SIG-M5 (cell line): Measurements from ENCODE around the gene USF1.
"Not testable (repeated sequence)": the region's sequence is repeated elsewhere in the genome, so short reads cannot be mapped to it uniquely, and the experiment has no call there.

Experiments
- DNase-seq: peaks from one replicate; lab custom pipeline; 2025; lab: John Stamatoyannopoulos, UW

Gene USF1

DNA sequence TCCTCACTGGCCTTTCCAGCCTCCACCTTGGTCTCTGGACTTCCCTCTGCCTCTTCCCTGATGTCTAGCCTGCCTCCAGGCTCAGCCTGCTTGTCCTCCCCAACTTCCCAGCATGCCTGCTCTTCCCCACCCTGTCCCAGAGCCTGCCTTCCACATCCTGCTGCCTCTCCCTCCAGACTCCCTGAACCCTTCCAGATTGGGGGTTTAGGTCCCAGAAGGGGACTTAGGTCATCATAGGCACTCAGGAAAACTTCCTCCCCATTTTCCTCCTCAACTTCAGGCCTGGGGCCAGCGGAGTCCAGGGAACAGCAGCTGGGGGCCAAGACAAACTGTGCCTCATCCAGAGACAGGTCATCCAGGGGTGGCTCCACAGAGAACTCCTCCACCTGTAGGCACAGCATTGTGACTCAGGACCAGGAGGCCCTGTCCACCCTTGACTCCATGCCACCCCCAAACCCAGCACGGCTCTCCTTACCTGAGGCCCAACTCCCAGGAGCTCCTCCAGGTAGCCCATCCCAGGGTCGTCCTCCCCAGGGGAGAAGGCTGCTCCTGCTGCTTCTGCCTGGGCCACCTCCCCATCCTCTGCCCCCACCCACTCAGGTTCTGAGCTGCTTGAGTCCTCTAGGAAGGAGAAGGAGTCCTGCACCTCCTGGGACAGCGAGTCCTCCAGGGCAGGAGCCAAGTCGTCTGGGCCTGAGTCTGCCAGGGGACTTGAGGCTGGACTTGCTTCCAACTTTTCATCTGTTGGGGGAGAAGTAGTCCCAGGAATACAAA, 3.4 kb upstream of the USF1 start:
- no peak for DNase-seq

DNA sequence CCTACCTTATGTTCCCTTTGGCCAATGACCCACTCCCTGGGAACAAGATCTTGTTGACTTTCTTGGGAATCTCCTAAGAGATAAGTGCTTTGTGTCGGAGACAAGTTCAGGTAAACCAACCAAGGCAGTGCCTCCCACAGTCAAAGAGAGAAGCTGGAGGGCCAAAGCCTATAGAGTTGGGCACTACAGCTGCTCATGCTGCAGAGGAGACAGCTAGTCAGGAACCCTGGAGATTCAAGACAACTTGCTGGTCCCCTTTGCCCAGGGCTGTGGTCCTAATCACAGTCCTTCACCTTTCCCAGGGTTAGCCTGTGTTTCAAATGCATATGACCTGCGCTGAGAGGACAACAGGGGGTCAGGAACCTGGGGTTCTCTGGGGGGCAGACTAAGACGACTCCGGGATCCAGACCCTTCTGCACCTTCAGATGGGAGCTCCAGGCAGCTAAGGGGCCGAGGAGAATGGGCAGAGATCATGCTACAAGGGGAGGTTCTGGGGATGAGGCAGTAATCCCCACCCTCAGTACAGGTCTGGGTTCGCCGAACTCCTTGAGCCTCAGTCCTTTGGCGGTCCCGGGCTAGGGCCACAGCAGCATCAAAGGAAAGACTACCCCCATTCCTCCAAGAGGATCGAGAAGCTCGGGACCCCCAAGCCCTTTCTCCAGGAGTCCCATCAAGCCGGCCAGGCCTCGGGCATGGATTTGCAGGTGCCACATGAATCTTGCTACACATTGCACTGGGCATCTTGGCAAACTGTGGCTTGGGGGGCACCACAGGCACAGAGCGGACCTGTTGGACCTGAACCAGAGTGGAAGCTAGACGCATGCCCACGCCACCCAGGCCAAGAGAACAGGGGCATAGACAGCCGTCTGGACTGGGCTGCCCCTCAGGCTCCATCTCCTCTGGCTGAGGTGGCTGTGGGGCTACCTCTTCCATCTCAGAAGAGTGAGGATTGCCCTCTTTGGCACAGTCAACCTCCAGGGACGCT, 2.0 kb upstream of the USF1 start:
- no peak for DNase-seq

DNA sequence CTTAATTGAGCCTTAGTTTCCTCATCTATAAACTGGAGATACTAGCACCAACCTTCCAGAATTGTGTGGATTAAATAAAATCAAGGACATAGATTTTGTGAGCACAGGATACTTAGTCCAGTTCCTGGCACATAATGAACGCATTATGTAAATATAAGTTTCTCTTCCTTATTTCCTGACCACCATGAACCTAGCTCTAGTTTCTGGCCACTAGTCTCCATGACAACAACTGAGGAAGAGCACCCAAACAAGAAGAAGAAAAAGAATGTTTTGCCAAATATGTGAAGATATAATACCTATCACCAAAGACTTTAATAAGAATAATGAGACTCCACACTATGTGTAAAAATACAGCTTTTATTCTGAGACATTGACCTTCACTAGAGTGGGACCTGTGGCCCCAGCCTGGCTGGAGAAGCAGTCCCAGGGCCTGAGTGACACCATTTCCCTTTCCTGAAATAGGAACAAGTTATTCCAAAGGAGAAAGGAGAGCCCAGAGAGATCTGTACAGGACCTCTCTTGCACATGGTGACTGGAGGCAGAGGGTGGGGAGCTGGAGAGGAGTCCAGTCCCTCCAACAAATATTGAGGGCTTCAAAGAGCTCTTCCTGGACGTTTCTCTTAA, 940 bp upstream of the USF1 start:
- DNase-seq = peak; percentile 71

DNA sequence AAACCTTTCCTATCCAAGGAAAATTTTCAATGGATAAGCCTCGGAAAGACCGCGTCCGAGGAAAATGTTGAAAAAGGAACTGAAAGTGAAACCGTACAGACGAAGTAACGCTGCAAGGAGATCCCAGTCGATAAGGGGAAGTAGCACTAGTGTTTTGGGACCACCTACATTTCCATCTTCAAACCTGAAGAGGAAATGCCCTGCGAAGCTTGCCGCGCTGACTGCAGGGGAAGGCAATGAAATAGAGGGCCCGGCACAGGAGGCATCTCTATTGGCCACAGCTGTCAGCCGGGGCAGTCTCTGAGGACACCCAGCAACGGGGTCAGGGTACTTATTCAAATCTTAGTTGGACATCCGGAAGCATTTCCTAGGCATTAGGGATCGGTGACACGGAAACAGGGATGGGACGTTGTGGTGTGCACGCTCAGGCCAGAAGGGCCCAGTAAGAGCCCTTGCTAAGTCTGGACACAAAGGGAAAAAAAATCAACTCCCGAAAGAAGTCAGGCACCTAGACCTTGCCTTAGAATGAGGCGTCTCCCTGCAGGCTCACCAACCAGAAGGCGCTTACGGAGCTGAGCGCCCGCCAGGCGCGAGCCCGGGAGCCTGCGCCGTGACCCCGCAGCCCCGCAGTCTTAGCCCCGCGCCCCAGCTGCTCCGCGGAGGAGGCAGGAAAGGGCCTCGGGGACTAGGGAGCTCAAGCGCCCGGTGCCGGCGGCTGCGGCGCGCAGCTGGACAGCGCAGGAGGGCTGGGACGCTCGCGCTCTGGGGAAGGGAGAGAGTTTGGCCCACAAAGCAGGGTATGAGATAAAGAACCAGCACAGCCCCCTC, 655 bp downstream of the USF1 start:
- DNase-seq = peak; percentile 98

DNA sequence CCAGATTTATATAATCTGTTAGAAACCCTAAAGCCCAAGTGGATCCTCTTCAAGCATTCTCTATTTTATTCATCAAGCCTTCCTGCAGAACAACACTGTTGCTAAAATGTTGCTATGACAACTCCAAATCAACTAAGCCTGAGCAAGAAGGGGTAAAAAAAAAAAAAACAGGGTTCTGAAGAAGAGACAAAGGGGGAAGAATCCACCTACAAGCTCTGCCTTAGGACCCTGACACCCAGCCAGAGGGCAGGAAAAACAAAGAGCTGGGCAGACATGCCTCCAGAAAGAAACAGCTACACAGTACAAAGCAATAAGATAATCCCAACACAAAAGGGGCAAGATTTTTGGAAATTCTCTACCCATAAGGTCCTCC, 1.3 kb downstream of the USF1 start:
- DNase-seq = no peak

DNA sequence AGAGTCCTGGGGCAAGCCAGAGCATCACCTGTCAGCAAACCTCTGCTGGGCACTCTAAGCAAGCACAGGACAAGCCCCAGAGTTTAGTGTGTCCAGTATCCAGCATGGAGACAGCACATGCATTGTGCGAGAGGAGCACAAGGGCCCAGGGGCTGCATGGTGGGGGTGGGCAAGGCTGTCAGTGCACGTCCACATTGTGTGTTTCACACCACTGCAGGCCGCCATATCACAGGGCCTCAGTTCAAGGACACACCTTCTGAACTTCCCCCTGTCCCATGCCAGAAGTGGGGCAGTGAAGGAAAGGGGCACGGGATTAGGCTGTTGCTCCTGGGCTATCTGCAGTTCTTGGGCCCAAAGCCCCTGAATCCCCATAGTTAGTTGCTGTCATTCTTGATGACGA, 6.2 kb downstream of the USF1 start:
- no peak for DNase-seq

DNA sequence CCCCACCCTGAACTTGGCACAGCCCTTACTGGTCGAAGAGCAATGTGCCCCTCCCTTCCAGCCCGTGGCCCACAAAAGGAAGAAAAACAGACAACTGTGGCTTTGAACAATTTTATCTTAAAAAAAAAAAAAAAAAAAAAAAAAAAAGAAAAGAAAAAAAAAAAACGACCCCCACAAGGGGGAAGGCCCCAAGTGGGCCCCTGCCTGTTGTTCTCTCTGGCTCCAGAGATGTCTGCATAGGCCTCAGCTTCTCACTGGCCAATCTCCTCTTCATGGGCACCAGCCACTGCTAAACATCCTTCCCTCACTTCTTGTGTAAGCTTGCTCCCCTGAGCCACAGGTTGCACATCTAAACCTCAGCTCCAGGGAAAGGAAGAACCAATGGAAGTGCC, 6.6 kb downstream of the USF1 start:
- no peak for DNase-seq

DNA sequence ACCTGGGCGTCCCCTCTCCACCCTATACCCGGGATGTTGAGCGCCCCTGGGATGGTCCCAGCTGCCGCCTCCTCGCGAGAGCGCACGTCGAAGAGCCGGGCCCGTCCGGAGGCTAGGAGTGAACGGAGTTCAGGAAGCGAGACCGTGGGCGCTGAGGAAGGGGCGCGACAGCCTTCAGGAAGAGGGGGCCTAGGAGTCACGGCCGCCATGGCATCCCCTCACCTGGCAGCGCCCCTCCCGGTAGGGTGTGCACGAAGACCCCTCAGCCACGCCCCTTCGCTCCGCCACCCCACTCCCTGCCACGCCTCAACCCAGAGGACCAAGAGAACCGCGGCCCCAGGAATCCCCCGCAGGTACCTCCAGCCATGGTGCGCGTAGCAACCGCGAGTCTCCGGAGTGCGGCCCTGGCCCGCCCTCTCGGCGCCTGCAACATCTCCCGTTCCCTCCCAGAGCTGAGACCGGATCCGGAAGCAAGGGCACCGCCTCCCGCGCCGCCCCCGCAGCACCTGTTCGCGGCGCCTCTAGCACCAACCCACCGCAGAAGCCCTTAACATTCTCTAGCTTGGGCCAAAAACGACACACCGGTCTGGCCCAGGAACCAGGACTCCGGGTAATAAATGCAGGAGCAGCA, 7.1 kb downstream of the USF1 start, which contains the start of gene TSTD1:
TSS of gene TSTD1 (minus strand) at position 442 of the 631 bp plus-strand sequence. CDS start at position 367, 75 bp downstream.
- DNase-seq = no peak

DNA sequence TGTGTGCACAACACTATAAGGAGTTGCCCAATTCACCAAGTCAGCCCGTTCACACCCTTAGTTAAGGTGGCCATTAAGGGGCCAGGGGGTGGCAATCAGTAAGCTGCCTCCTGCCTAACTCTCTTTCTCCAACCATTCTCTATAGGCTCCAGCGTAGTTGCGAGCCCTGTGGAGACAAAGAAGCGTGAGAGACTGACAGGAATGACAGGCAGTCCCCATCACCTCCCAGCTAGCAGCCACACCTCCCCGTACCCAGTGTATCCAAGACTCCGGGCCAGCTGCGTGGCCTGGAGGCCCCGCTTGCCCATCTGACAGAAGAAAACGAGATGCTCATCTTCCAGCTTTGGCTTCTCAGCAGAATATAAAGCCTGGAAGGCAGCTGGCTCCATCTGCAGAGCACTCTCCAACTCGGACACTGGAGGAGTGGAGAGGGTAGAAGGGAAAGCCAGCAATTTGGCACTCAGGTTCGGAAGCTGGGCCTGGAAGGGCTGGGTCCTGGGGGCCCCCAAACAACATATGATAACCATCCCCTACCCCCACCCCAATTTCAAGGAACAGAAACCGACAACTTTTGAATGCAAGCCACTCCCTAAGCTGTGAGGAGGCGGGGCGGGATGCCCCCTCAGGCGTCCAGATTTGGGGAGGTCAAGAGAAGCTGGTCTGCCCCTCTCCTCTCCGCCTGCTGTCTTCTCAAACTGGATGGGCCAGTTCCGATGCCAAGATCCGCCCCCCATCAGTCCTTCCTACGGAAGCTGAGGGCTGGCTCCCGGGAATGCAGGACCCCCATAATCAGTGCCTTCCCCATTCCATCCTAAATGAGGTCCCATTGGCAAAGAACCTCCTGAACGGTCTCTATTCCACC, 7.9 kb downstream of the USF1 start:
- no peak for DNase-seq

DNA sequence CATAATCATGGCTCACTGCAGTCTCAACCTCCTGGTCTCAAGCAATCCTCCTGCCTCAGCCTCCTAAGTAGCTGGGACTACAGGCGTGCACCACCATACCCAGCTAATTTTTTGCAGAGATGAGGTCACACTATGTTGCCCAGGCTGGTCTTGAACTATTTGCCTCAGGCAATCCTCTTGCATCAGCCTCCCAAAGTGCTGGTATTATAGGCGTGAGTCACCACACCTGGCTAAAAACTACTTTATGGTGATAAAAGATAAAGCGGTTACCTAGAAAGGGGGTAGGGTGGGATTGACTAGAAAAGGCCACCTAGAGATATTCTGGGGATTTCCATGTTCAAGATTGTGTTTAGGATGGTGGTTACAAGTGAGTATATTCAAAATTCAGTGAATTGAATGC, 12.0 kb downstream of the USF1 start:
- DNase-seq = no peak

DNA sequence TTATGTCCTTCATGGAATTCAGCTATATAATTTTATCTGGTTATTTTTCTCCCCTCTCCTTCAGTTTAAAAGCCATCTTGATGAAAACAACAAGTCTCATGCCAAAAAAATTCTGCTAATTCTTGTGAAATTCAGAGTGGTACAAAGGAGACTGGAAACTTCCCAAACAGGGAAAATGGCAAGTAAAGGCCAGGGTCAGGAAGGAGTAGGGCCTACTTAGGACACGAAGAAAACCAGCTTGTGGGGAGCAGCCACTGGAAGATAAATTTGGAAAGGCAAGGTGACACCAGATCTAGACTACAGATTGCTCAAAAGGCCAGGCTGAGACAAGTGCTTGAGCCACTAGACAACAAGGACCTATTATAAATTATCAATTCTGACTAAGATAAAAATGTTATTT, 13.4 kb downstream of the USF1 start:
- no peak for DNase-seq

DNA sequence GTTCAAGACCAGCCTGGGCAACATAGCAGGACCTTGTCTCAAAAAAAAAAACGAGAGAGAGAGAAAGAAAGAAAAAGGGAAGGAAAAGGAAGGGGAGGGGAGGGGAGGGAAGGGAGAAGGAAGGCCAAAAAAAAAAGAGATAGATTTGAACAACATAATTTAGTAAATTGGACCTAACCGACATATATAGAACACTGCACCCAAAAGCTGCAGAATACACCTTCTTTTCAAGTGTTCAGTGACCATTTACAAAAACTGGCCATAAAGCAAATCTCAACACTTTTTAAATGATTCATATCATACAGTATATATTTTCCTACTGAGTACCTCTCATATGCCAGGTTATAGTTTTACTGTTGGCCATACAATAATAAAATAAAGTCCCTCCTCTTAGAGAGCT, 13.9 kb downstream of the USF1 start:
- DNase-seq = no peak

DNA sequence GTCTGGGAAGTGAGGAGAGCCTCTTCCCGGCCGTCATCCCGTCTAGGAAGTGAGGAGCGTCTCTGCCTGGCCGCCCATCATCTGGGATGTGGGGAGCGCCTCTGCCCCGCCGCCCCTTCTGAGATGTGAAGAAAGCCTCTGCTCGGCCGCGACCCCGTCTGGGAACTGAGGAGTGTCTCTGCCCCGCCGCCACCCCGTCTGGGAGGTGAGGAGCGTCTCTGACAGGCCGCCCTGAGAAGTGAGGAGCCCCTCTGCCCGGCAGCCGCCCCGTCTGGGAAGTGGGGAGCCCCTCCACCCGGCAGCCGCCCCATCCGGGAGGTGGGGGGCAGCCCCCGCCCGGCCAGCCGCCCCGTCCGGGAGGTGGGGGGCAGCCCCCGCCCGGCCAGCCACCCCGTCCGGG, 16.3 kb downstream of the USF1 start:
- DNase-seq = not testable (repeated sequence)

DNA sequence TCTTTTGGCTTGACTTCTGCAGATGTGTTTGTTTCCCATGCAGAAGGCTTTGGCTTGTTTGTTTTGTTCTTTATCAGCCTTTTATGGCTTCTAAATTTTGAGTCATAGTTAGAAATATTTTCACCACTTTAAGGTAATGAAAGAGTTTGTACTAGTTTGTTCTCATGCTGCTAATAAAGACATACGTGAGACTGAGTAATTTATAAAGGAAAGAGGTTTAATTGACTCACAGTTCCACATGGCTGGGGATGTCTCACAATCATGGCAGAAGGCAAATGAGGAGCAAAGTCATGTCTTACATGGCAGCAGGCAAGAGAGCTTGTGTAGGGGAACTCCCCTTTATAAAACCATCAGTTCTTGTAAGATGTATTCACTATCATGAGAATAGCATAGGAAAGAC, 18.8 kb downstream of the USF1 start:
- not testable (repeated sequence) for DNase-seq

DNA sequence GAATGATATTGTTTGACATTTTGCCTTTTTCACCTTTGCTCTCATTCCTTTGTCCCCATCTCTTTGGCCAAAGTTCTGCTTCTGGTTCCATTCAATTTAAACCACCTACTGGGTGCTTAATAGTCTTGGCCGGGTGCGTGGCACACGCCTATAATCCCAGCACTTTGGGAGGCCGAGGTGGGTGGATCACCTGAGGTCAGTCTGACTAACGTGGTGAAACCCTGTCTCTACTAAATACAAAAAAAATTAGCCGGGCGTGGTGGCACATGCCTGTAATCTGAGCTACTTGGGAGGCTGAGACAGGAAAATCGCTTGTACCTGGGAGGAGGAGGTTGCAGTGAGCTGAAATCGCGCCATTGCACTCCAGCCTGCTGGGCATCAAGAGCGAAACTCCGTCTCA, 23.3 kb downstream of the USF1 start:
- not testable (repeated sequence) for DNase-seq

DNA sequence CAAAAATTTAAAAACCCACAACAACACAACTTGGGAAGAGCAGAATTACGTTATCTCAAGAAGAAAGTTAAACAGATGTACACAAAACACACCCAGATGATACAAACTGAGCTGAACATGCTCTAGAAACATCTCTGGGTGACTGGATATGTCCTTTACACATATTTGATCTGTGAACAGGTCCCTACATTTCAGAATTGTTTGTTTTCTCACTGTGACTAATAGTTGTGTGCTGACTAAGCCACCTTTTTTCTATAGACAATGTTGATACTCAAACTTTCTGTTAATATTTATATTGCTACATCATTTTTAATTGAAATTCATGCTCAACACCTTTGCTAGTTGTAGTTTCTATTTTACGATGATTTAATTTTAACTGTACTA, 23.8 kb downstream of the USF1 start:
- no peak for DNase-seq

DNA sequence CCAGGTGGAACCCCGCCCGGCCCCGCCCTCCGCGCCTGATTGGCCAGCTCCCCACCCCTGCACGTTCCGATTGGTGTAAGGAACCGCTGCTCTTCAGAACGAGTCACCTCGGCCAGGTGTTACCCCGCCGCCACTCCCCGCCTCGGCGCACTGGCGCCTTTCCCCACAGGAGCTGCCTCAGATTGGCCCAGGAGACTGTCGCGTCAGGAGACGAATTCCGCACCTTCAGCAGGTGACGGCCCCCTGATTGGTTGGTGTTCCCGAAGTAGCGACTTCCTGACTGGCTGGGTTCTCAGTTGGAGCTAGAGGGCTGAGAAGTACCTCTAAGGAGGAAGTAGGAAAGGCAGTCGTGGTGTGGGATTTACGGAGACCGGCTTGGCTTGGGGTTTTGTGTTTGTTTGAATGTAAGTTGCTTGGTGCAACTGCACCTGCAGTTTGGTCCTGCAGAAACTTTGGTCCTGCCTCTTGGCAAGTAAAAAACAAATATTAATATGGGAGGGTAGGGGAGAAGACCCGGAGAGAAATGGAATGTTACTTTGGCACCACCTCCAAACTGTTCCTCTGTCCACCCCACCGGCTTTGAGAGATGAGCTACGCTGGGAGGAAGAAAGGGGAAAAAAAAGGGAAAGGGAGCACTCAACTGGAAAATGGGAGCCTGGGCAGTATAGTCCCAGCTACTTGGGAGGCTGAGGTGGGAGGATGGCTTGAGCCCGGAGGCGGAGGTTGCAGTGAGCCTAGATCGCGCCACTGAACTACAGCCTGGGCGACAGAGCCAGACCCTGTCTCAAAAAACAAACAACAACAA, 24.4 kb downstream of the USF1 start:
- DNase-seq = peak; percentile 89

DNA sequence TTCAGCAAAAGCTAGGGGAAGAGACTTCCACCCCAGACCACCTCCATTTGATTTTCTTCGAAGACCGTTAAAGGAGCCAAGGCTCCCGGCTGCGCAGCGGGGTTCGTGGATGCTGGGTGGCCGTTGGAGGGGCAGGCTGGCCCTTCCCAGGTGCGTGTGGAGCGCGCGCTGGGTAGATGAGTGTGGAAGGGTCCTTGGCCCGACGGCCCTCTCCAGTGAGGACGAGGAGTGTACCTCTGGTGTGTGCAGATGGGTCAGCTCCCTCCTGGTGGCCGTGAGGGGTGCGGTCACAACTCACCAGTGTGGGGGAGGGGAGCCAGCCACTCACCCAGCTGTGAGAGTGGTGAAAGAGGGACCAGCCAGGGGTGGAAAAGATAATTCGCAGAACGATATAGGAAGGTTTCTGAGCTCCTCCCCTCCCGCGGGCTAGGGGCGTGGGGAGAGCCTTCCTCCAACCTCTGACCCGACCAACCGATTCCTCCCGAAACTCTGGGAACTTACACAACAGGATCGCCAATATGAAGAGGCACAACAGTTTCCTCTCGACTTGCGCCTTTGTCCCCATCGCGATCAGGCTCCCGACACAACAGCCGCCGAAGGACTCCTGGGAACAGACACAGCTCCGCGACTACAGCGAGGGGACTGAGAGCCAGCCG, 25.1 kb downstream of the USF1 start, which contains the start of gene F11R:
TSS of gene F11R (minus strand) at position 644 of the 656 bp plus-strand sequence. CDS start at position 565, 79 bp downstream.
- DNase-seq = no peak
